GM18498 (cell line): ENCODE results near the gene ZNF629.

Source experiments
- ATAC-seq: cut with Tn5 transposase; IDR thresholded peaks from one replicate; pipeline ENCODE4 v1.9.1; 2021; ENCODE audit warnings: mild to moderate bottlenecking, moderate library complexity; ENCODE audit not compliant: unreplicated experiment

ZNF629 gene

DNA sequence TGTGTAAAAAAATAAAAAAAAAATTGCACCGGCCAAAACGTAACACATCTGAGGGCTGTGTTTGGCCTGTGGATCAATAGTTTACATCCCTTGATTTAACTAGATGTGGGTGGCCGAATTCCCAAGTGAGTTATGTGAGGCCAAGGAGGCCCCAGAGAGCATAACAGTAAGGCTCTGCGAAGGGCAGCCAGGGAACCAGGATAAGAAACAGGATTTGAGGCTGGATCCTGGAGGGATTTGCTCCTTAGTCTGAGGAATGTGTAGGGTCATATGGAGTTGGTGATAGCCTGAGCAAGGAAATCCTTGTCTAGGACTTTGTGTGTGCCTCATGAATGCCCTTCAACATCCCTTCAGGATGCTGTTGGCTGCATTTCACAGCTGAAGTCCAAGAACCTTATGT, 36.8 kb downstream of the ZNF629 start:
- ATAC-seq, result no peak

DNA sequence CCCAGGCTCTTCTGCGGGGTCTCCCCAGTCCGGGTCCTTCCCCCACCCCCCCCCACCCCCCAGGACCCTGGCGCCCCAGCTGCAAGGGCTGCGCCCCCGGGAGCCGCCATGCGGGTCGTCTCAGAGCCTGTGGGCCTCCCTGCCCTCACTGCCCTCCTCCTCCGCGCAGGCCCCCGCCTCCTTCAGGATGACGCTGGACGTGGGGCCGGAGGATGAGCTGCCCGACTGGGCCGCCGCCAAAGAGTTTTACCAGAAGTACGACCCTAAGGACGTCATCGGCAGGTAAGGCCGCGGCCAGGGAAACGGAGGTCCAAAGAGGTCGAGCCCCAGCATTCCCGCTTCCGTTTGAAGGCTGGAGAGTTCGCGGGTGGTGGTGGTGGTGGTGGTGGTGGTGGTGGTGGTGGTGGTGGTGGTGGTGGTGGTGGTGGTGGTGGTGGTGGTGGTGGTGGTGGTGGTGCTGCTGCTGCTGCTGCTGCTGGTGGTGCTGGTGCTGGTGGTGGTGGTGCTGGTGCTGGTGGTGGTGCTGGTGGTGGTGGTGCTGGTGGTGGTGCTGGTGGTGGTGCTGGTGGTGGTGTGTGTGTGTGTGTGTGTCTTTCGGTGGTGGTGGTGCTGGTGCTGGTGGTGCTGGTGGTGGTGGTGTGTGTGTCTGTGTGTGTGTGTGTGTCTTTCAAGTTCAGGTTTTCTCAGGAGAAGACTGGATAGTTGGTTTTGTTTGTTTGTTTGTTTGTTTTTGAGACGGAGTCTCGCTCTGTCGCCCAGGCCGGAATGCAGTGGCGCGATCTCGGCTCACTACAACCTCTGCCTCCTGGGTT, 38.2 kb downstream of the ZNF629 start:
- peak; percentile 27 for ATAC-seq

DNA sequence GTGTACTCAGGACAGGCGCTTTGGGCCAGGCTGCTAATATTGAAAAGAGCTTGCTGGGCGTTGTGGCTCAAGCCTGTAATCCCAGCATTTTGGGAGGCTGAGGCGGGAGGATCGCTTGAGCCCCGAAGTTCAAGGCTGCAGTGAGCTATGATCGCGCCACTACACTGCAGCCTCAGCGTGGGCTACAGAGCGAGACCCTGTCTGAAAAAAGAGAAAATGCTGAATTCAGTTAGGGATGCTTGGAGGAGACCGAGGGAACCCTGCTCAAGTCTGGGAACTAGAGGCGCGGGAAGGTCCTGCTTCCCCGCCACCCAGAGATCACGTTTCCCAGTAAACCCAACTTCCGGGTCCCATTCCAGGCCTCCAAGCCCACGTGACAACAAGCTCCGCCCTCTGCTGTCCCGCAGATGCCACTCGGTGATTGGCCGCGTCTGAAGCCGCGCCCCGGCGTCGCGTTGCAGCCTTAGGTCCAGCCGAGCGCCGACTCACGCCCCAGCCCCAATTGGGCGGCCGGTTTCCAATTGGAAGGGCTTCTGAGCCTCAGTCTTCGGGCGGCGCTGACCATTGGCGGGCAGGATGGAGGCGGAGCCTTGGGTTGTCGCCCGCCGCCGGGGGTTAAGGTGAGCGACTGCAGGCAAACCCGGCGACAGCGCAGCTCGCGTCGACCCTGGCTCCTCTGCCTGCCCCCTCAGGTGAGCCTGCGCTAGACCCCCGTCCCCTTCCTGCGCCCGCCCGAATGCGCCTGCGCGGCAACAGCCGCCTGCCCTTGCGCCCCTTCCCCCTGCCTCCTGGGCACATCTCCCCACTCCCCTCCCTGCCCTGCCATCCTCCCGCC, 39.0 kb downstream of the ZNF629 start, which contains the start of gene PHKG2:
Gene PHKG2, plus strand, starts transcription at position 627 of the 835 bp plus-strand sequence. CDS start 396 bp downstream, outside the sequence.
- ATAC-seq, result peak; percentile 95

DNA sequence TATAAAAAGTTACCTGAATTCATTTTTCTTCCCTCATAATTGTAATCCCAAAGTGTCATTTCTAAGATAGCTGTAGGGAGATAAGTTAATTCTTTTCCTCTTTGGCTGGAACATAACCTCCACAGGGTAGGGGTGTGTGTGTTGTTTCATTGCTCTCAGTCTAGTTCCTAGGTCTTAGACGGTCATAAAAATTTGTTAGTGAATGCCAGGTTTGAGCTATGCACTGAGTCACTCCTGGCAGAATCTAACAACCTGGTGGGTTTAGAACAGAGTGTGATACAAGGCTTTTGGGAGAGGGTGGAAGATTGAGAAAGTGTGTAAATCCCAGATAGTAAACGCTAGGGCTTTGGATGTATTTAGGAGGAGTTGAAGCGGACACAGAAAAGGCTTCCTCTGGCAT, 39.7 kb downstream of the ZNF629 start:
- ATAC-seq, result no peak

- no peak for ATAC-seq
Measured at GRCh38 chr16:30746638-30747175, 40.3 kb downstream of the ZNF629 start.

DNA sequence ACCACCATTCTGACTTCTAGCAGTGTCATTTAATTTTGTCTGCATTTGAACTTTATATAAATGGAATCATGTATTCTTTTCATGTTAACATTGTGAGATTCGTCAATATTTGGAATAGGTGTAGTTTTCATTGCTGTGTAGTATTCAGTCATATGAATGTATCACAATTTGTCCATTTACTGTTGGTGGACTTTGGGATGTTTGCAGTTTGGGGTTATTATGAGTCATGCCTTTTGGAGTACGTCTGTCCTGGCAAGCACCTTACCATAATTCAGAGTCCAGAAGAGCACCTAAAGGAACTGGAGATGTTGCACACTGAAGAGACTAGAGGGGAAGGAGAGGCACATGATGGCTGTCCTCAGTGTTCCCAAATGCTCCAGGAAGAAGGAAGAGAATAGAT, 41.9 kb downstream of the ZNF629 start:
- no peak for ATAC-seq

DNA sequence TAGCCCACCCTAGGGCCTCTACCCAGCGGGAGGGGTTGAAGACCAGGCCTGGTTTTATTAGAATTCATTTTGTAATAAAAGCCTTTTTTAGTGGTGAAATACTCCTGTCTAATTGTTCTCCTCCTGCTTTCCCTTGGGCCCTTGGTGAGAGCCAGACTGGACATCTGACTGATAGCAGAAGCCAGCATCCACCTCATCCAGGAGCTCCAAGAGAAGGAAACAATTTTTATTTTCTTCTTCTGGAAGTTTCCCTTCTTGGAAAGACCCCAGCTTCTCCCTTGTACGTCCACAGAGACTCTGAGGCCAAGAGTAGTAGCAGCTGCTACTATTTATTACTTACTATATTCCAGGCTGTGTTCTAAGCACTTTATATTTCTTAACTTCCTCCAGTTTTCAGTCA, 42.8 kb downstream of the ZNF629 start:
- no peak for ATAC-seq

- ATAC-seq, result no peak
Measured at GRCh38 chr16:30743716-30744115, 43.3 kb downstream of the ZNF629 start.

GRCh38 chr16:30741461-30741914, 45.5 kb downstream of the ZNF629 start:
- no peak for ATAC-seq

DNA sequence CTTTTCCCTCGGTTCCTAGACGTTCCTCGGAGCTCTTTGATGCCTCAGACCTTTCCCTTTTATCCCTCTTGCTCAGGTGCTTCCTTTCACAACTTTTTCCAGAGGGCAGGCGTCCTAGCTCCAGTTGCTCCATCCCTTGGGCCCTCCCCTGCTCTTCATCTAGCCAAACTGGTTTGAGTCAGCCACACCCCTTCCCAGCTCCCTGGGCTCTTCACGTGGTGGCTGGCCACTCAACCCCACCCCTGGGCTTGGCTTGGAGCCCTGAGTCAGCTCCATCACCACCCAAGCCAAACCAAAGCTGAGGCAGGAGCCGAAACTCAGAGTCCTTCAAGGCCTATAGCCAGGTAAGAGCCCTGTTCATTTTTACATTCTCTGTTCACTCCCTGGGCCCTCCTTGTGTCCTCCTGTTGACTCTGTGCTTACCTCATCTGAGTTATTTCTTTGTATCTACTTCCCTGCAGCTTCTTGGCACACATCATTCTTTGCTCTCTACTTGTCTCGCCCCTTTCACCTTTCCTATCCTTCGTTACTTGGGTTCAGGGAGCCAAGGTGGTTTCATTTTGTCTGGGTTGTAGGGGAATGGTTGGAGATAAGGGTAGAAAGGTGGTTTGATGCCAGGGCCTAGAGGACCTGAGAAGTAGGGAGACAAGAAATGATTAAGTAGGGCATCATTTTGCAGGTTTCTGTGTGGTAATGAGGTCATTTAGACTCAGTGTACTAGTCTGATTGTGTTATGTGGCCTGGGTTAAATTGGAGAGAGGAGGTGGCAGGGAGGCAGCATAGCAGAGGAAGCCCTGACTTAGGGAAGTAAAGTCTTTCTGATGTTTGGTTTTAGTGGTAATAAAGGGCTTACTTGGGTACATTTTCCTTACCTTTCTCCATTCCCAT, 46.4 kb downstream of the ZNF629 start:
- ATAC-seq, result no peak

GRCh38 chr16:30738984-30739951, 47.7 kb downstream of the ZNF629 start:
- ATAC-seq, result no peak

DNA sequence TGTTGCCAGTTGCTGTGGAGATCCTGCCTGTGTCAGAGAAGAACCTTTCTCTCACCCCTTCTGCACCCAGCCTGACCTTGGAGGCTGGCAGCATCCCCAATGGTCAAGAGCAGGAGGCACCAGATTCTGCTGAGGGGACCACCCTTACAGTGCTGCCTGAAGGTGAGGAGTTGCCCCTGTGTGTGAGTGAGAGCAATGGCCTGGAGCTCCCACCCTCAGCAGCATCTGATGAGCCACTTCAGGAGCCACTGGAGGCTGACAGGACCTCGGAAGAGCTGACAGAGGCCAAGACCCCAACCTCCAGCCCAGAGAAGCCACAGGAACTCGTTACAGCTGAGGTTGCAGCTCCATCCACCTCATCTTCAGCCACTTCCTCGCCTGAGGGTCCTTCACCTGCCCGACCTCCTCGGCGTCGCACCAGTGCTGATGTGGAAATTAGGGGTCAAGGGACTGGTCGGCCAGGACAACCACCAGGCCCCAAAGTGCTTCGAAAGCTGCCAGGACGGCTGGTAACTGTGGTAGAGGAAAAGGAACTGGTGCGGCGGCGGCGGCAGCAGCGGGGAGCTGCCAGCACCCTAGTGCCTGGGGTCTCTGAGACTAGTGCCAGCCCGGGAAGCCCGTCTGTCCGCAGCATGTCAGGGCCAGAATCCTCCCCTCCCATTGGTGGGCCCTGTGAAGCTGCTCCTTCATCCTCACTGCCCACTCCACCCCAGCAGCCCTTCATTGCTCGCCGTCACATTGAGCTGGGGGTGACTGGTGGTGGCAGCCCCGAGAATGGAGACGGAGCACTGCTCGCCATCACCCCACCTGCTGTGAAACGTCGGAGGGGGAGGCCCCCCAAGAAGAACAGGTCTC, 49.0 kb downstream of the ZNF629 start:
- ATAC-seq, result no peak

DNA sequence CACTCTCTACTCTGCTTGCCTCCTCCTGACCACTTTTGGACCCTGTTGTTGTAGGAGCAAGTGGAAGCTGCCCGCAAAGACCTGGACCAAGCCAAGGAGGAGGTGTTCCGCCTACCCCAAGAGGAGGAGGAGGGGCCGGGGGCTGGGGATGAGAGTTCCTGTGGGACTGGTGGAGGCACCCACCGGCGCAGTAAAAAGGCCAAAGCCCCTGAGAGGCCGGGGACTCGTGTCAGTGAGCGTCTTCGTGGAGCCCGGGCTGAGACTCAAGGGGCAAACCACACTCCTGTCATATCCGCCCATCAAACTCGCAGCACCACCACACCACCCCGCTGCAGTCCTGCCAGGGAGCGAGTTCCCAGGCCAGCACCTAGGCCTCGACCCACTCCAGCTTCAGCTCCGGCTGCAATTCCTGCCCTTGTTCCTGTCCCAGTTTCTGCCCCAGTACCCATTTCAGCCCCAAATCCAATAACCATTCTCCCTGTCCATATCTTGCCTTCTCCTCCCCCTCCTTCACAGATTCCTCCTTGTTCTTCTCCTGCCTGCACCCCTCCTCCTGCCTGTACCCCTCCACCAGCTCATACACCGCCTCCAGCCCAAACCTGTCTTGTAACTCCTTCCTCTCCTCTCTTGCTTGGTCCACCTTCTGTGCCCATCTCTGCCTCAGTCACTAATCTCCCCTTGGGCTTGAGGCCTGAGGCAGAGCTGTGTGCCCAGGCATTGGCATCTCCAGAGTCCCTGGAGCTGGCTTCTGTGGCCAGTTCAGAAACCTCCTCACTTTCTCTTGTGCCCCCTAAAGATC, 49.8 kb downstream of the ZNF629 start:
- ATAC-seq, result no peak

DNA sequence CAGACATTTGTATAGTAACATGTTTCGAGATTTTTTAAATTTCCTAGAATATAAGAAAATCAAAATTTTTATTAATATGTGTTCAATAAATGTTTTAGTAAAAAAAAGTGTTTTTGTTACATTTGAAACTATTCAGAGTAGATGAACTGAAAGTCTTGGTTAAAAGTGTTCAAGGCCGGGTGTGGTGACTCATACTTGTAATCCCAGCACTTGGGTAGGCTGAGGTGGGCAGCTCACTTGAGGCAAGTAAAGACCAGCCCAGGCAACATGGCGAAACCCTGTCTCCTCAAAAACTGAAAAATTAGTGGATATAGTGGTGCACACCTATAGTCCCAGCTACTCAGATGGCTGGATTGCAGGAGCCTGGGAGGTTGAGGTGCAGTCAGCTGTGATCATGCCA, 55.6 kb downstream of the ZNF629 start:
- no peak for ATAC-seq

DNA sequence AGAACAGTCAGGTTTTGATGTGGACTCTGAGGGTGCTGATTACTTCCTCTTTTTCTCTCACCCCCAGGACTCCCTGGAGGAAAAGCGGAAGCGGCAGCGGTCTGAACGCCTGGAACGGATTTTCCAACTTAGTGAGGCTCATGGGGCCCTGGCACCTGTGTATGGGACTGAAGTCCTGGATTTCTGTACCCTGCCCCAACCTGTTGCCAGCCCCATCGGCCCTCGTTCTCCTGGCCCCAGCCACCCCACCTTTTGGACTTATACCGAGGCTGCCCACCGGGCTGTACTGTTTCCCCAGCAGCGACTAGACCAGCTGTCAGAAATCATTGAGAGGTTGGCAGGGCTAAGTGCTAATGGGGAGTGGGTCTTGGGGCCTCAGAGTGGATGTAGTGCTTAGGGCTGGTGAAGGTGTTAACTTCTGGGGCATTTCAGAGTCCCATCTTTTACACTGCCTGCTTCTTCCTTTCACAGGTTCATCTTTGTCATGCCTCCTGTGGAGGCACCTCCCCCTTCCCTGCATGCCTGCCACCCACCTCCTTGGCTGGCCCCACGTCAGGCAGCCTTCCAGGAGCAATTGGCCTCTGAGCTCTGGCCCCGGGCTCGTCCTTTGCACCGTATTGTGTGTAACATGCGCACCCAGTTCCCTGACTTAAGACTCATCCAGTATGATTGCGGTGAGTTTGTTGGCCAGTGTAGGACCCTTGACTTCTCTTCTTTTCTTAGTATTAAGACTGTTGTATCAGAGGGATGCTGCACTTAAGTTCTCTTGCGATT, 57.9 kb downstream of the ZNF629 start:
- ATAC-seq, result no peak
